Measurements from ENCODE around the gene DMC1. TPM values are rescaled to one million over a fixed set of nuclear protein-coding genes. Genes with fewer than 3 reads are reported as not detected.

The DMC1 gene
- total and polyA plus RNA-seq, 4 donors: 0.24 to 2.7 (median 1.8) TPM

- ATAC-seq (ENCODE audit: insufficient read depth, low FRiP score) (no peak), DNase-seq (peak; percentile 37 to 64 (median 57))
- Histone ChIP-seq H3K9ac (ENCODE audit: insufficient read depth in 1 of 2, low read length in 2 of 2) (peak overlapping the region; percentile 95 to 98), H3K27ac (ENCODE audit: low read depth in 1 of 2, low read length in 1 of 2) (peak overlapping the region; percentile 100), H3K36me3 (ENCODE audit: control insufficient read depth in 4 of 4, insufficient read depth in 4 of 4, low read length in 4 of 4) (peaks cover 4 to 33% (median 12%) of the 10 kb centered on the region in 4 donors), H3K27me3 (ENCODE audit: control insufficient read depth in 3 of 3, insufficient read depth in 3 of 3, low read length in 2 of 3) (no peaks in the 10 kb centered on the region), H3K4me3 (peak overlapping the region; percentile 93), H3K9me3 (ENCODE audit: control insufficient read depth in 4 of 4, insufficient read depth in 3 of 4, low read length in 3 of 4) (no peaks in the 10 kb centered on the region), H3K4me1 (ENCODE audit: control insufficient read depth in 5 of 5, insufficient read depth in 5 of 5, low read length in 5 of 5) (peaks cover 3 to 23% (median 10%) of the 10 kb centered on the region in 5 donors)
- TF ChIP-seq CTCF (IDR thresholded peaks at IDR 0.05; ENCODE audit: control extremely low read depth, extremely low read depth): no peak
- 1% methylated on average over 35 of the region's 35 CpGs for WGBS, 2 donors
Measured at GRCh38 chr22:38504731-38505540, 65.0 kb downstream of the DMC1 start.

GRCh38 chr22:38503021-38503420 is 67.0 kb downstream of the DMC1 start:
- no peak overlapping the region for H3K27ac ChIP-seq (ENCODE audit: low read depth in 1 of 2, low read length in 1 of 2)
- no peak overlapping the region for H3K4me3 ChIP-seq
- H3K4me1 ChIP-seq (ENCODE audit: control insufficient read depth in 5 of 5, insufficient read depth in 5 of 5, low read length in 5 of 5): peaks cover 3 to 23% (median 13%) of the 10 kb centered on the region in 5 donors
- H3K9ac ChIP-seq (ENCODE audit: insufficient read depth in 1 of 2, low read length in 2 of 2): peak overlapping the region in 1 of 2 donors; percentile 95
- ATAC-seq (ENCODE audit: insufficient read depth, low FRiP score) (no peak), DNase-seq (no peak)
- no peak for TF ChIP-seq CTCF (IDR thresholded peaks at IDR 0.05; ENCODE audit: control extremely low read depth, extremely low read depth)
- H3K9me3 ChIP-seq (ENCODE audit: control insufficient read depth in 4 of 4, insufficient read depth in 3 of 4, low read length in 3 of 4): no peaks in the 10 kb centered on the region
- H3K36me3 ChIP-seq (ENCODE audit: control insufficient read depth in 4 of 4, insufficient read depth in 4 of 4, low read length in 4 of 4): peaks cover 12 to 50% (median 30%) of the 10 kb centered on the region in 4 donors
- WGBS, 2 donors: 28 to 44% methylated on average over 4 of the region's 4 CpGs
- no peaks in the 10 kb centered on the region for H3K27me3 ChIP-seq (ENCODE audit: control insufficient read depth in 3 of 3, insufficient read depth in 3 of 3, low read length in 2 of 3)

GRCh38 chr22:38501797-38502672 is 67.9 kb downstream of the DMC1 start:
- no peak for TF ChIP-seq CTCF (IDR thresholded peaks at IDR 0.05; ENCODE audit: control extremely low read depth, extremely low read depth)
- Histone ChIP-seq H3K36me3 (ENCODE audit: control insufficient read depth in 4 of 4, insufficient read depth in 4 of 4, low read length in 4 of 4) (peaks cover 20 to 59% (median 37%) of the 10 kb centered on the region in 4 donors), H3K27ac (ENCODE audit: low read depth in 1 of 2, low read length in 1 of 2) (no peak overlapping the region), H3K9me3 (ENCODE audit: control insufficient read depth in 4 of 4, insufficient read depth in 3 of 4, low read length in 3 of 4) (no peaks in the 10 kb centered on the region), H3K4me1 (ENCODE audit: control insufficient read depth in 5 of 5, insufficient read depth in 5 of 5, low read length in 5 of 5) (peaks cover 3 to 23% (median 13%) of the 10 kb centered on the region in 5 donors), H3K27me3 (ENCODE audit: control insufficient read depth in 3 of 3, insufficient read depth in 3 of 3, low read length in 2 of 3) (no peaks in the 10 kb centered on the region), H3K4me3 (no peak overlapping the region), H3K9ac (ENCODE audit: insufficient read depth in 1 of 2, low read length in 2 of 2) (no peak overlapping the region)
- ATAC-seq (ENCODE audit: insufficient read depth, low FRiP score): no peak
- 84 to 91% methylated on average over 10 of the region's 10 CpGs for WGBS, 2 donors
- DNase-seq: no peak

Measured in lung (tissue), 12 donors.